Measurements from ENCODE around the gene CDK6.

DNA sequence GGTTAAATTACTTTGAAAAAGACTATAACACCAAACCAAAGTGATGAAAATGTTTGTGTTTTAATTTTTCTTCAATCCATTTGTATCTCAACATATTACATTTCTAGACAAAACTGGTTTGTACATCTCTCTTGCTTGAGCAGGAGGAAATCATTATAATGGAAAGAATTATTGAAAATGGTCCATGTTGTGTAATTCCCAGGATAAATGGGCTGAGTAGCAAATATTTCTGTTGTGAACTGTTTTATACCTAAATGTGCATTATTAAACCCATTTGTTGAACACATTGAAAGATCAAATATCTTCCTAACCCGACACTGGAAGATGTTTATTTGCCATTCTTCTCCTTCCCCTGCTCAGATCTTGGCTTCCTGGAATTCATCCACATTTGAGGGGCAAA, 14.1 kb upstream of the CDK6 start:
- TF ChIP-seq, protein P1, sequence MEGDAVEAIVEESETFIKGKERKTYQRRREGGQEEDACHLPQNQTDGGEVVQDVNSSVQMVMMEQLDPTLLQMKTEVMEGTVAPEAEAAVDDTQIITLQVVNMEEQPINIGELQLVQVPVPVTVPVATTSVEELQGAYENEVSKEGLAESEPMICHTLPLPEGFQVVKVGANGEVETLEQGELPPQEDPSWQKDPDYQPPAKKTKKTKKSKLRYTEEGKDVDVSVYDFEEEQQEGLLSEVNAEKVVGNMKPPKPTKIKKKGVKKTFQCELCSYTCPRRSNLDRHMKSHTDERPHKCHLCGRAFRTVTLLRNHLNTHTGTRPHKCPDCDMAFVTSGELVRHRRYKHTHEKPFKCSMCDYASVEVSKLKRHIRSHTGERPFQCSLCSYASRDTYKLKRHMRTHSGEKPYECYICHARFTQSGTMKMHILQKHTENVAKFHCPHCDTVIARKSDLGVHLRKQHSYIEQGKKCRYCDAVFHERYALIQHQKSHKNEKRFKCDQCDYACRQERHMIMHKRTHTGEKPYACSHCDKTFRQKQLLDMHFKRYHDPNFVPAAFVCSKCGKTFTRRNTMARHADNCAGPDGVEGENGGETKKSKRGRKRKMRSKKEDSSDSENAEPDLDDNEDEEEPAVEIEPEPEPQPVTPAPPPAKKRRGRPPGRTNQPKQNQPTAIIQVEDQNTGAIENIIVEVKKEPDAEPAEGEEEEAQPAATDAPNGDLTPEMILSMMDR (IDR thresholded peaks at IDR 0.05; ENCODE audit: low read length), result no peak
- TF ChIP-seq EZH2 (IDR thresholded peaks at IDR 0.05; ENCODE audit: borderline replicate concordance, low read length), result no peak

All from OCI-LY1 (cell line).